HG02840 (cell line): ENCODE results near the gene PHLPP2.

Experiments used
- ATAC-seq: cut with Tn5 transposase; IDR thresholded peaks from one replicate; pipeline ENCODE4 v1.9.1; 2021; ENCODE audit warnings: mild to moderate bottlenecking, moderate library complexity, moderate number of reproducible peaks; ENCODE audit not compliant: unreplicated experiment, low FRiP score

The PHLPP2 gene

GRCh38 chr16:71670537-71670936, 54.0 kb downstream of the PHLPP2 start:
- no peak for ATAC-seq

- no peak for ATAC-seq
Measured at GRCh38 chr16:71669926-71670536, 54.5 kb downstream of the PHLPP2 start.

- no peak for ATAC-seq
Measured at GRCh38 chr16:71666928-71667707, 57.4 kb downstream of the PHLPP2 start.

GRCh38 chr16:71666264-71666663, 58.2 kb downstream of the PHLPP2 start:
- no peak for ATAC-seq

- ATAC-seq, result no peak
Measured at GRCh38 chr16:71659471-71659870, 65.0 kb downstream of the PHLPP2 start.

GRCh38 chr16:71658771-71659170, 65.7 kb downstream of the PHLPP2 start:
- ATAC-seq, result no peak

- no peak for ATAC-seq
Measured at GRCh38 chr16:71649704-71650103, 74.8 kb downstream of the PHLPP2 start.

- ATAC-seq, result no peak
Measured at GRCh38 chr16:71648921-71649320, 75.6 kb downstream of the PHLPP2 start.

GRCh38 chr16:71648162-71648561, 76.3 kb downstream of the PHLPP2 start:
- no peak for ATAC-seq

GRCh38 chr16:71647391-71647790, 77.1 kb downstream of the PHLPP2 start:
- ATAC-seq, result no peak

GRCh38 chr16:71645450-71645849, 79.1 kb downstream of the PHLPP2 start:
- no peak for ATAC-seq

GRCh38 chr16:71637398-71637797, 87.1 kb downstream of the PHLPP2 start:
- no peak for ATAC-seq

- no peak for ATAC-seq
Measured at GRCh38 chr16:71635632-71636031, 88.9 kb downstream of the PHLPP2 start.

- ATAC-seq, result no peak
Measured at GRCh38 chr16:71631776-71632175, 92.7 kb downstream of the PHLPP2 start.

GRCh38 chr16:71630808-71631207, 93.7 kb downstream of the PHLPP2 start:
- ATAC-seq, result no peak

GRCh38 chr16:71629278-71630016, 95.1 kb downstream of the PHLPP2 start:
- ATAC-seq, result no peak

GRCh38 chr16:71628810-71629209, 95.7 kb downstream of the PHLPP2 start:
- no peak for ATAC-seq

- no peak for ATAC-seq
Measured at GRCh38 chr16:71627731-71628181, 96.7 kb downstream of the PHLPP2 start.

GRCh38 chr16:71626858-71627213, 97.7 kb downstream of the PHLPP2 start:
- no peak for ATAC-seq

GRCh38 chr16:71626018-71626857, 98.3 kb downstream of the PHLPP2 start, which contains the start of gene MARVELD3:
Gene MARVELD3, plus strand, starts transcription at chr16:71626184. Its CDS starts 46 bp downstream, at chr16:71626230.
- ATAC-seq, result no peak
